ENCODE data around the gene PCSK5.

- TF ChIP-seq RAD21 (IDR thresholded peaks at IDR 0.05; ENCODE audit: low read depth) (no peak), REST (IDR thresholded peaks at IDR 0.05; ENCODE audit: low read depth) (no peak), CEBPB (IDR thresholded peaks at IDR 0.05) (no peak), NFIC (IDR thresholded peaks at IDR 0.05) (no peak), TAF1 (IDR thresholded peaks at IDR 0.05; ENCODE audit: low read depth) (no peak), USF1 (IDR thresholded peaks at IDR 0.05) (no peak), FOXM1 (IDR thresholded peaks at IDR 0.05; ENCODE audit: borderline replicate concordance, low read depth) (no peak), YY1 (IDR thresholded peaks at IDR 0.05; ENCODE audit: low read depth) (no peak), CREB1 (IDR thresholded peaks at IDR 0.05; ENCODE audit: low read depth) (no peak)
Observed at GRCh38 chr9:76188905-76189304, 298.4 kb downstream of the PCSK5 start.

Measured in Ishikawa (cell line).